Measurements from ENCODE around the gene UBXN1.

The UBXN1 gene, protein sequence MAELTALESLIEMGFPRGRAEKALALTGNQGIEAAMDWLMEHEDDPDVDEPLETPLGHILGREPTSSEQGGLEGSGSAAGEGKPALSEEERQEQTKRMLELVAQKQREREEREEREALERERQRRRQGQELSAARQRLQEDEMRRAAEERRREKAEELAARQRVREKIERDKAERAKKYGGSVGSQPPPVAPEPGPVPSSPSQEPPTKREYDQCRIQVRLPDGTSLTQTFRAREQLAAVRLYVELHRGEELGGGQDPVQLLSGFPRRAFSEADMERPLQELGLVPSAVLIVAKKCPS
- total RNA-seq = 121 to 132 reads per million in 2 donors

GRCh38 chr11:62678770-62679696, at the start of gene UBXN1:
TSS of gene UBXN1 (minus strand) at chr11:62679073. CDS start at chr11:62678923, 150 bp downstream.
- DNase-seq = peak; percentile 75

- peak; percentile 78 for DNase-seq
Measured at GRCh38 chr11:62728171-62728988, 49.5 kb upstream of the UBXN1 start, which contains the start of gene TTC9C. TSS of gene TTC9C (plus strand) at chr11:62728486. CDS start at chr11:62728849, 363 bp downstream.

DNA sequence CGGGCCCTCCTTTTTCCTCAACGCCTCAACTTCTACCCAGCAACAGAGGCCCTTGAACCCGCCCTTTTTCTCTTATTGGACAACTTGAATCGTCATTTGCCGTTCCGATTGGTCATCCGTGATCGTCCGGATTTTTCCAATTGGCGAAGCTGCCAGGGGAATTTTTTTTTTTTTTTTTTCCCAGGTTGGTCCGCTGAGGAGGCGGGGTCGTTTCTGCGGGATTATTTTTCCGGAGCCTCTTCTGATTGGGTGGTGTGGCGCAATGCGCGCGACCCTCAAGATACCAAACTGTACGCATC, 48.9 kb upstream of the UBXN1 start:
- DNase-seq = peak; percentile 71

DNA sequence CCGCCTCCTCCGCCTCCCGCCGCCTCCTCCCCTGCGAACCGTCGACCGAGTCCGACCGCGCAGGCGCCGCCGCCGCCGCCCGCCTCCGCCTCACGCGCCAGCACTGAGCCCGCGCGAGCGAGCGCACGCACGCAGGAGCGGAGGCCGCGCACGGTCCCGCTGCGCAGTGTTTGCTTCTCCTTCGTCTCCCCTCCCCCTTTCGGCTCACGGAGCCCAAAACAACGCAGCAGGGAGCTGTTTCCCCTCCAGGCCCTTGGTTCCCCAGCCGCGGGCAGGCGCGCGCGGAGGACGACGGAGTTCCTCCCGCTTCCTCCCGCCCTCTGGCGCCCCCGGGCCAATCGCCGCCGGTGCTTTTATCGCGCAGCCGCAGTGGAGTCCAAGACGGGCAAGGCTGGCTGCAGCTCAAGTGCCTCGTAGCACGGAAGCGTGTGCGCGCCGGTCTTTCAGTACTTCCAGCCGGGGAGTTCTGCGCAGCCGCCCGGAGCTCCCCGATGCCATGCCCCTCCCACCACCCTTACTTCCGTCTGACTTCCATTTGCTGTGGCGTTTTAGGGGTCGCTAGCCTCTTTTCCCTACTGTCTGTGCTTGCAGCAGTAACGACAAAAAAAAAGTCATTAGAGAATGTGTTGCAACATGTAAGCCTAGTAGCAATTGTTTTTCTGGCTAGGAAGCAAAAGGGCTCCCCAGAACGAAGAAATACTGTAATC, 48.4 kb upstream of the UBXN1 start, which contains the start of gene HNRNPUL2:
HNRNPUL2 (minus strand) TSS at position 293 of the 707 bp plus-strand sequence. CDS start 301 bp downstream, outside the sequence.
- DNase-seq = peak; percentile 96

DNA sequence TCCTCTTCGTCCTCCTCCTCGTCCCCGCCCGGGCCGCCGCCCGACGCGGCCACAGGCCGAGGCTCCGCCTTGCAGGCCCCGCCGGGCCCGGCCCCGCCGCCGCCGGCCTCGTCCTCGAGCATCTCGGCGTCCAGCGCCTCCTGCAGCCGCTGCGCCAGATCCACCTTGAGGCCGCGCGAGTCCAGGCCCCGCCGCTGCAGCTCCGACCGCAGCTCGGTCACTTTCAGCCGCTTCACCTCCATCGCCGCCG, 48.0 kb upstream of the UBXN1 start:
- DNase-seq = no peak

DNA sequence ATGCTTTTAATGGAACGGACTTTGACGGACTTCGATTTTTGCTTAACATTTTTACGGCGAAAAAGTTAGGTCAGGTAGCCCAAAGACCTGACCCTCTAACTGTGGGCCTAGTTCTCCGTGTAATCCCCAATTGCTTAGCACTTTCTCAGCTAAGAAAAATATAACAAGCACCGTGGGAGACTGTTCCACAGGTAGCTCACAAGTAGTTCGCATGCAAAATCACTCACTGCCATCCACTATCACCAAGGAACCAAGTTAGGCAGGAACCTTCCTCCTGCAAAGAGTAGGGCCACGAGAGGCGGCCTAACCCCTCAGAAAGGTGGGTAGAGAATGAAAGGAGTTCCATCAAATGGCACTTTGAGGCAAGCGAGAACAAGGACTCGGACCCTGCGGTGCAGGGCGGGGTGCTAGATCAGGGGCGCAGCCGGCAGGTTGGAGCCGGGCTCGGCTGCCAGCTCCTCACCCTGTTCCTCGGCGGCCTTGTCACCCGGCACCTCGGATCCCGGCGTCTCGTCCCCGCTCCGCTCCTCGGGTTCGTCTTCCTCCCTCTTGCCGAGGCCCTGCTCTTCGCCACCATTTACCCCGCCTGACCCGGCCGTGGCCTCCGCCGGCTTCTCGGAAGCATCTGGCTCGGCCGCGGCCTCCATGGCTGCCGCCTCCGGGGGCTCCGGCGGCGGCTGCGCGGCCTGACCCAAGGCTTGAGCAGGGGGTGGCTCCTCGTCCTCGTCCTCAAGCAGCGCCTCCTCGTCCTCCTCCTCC, 47.5 kb upstream of the UBXN1 start:
- no peak for DNase-seq

DNA sequence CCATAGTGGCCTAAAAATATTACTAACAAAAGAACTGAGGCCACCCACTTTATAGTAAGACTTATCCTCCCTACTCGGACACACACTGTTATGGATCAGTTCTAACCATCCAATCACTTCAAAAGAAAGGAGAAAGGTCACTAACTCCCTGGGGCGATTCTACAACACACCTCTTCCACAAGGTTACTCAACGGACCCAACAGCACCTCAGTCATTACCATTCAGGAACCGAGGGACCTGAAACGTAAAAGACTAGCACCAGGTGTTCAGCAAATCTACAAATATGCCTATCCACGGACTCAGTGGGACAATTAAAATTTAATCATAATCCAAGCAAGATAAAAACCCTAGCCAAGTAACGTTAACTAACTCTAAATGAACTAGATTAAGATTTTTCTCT, 46.8 kb upstream of the UBXN1 start:
- no peak for DNase-seq

DNA sequence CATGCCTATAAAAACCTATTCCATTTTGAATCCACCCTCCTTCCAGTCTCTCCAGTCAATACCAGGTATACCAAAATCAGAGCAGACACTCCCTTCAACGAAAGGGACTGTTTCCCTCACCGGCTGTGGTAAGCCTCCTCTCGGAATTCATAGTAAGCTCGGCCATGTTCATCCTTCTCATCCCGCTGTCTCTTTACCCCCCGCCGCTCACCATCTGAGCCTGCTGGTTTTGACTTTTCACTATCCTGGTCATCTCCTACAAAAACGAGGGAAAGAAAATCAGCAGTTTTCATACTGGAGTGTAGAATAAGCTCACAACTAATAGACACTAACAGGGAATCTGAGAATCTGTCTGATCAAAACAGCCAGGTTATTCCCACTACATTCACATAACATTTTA, 45.3 kb upstream of the UBXN1 start:
- no peak for DNase-seq

DNA sequence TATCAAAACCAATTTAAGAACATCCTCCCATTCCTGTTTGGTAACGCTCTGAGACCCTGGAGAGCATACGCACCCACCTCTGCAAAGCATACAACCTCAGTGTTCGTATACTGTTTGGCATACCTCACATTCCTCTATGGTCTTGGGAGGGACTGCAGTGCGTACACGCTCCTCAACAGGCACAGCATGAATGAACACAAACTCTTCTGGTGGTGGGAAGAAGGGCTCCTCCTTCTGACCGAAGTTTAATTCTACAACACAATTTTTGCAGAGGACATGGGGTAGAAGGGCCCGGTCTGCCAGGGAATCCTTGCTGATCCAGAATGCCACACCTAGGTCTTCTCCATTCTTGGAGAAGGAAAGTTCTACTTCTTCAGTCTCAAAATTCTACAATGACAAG, 43.1 kb upstream of the UBXN1 start:
- DNase-seq = no peak

- no peak for DNase-seq
Measured at GRCh38 chr11:62719302-62719978, 40.6 kb upstream of the UBXN1 start.

DNA sequence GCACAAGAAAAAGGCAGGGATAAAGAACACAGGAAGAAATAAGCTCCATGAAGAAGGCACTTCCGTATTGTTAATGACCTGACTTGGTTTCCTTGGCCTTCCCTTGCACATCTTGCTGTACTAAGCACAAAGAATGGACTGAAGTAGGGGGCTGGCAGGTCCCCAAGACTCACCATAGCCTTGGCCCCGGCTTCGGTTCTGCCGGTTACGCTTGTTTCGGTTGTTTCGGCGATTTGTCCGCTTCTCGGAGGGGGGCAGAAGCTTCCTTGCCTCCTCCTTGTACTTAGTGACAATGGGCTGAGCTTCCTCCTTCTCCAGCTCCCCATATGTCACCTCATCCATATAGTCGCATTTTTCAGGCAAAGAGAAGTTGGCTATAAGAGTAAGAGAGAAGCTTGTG, 37.9 kb upstream of the UBXN1 start:
- no peak for DNase-seq

DNA sequence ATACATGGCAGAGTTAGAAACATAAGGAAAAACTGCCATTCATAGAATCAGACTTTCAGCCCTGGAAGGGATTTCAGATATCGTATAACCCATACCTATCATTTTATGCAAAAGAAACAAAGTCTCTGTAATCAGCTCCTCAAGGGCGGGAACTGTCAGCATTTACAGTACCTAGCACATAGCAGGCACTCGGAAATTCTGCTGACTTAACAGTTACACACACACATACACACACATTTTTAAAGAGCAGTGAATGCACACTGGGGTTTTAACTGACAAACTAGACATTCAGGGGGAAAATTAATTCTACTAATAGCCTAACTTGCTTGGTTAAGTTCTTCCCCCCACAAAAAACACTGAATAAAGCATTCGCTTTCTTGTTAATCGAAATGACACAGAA, 37.3 kb upstream of the UBXN1 start:
- no peak for DNase-seq

DNA sequence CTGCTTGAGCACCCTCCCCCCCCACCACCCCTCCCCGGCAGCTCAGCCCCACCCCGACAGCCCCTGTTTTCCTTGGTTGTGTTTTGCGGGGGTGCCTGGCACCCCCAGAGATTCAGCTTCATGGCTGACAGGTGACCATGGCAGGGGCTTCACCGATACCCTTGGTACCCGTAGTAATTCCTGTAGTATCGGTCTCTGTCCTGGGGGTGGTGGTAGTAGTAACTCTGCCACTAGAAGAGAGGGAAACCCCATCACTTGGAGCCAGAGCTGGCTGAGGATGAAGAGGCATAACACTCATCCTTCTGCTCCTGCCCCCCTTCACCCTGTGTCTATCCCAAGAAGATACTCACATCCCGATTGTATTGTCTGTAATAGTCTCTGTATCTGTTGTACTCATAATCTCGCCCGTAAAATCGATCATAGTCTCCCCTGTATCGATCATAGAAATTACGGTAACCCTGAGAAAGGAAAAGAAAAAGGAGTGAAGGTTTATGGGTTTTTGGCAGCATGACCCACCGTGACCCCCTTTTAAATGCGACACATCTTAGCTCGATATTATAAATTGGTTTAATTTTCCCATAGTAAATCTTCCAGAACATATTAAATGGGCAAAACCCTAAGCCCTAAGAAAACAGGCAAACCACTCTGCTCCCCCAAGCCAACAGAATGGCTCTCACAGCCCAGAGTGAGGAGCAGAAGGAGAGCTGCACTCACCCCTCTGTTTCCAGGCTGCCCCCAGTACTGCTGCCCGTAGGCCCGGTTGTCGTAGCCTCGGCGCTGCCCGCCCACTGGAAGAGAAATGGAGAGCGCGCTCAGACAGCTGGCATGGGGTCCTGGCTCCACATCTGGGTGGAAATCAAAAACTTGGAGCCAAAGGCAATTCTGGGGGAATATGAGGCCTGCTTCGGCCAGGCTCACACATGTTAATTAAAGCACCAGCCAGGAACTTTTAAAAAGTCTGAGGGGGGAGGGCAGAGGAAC, 36.6 kb upstream of the UBXN1 start:
- DNase-seq = no peak

- DNase-seq = no peak
Measured at GRCh38 chr11:62713343-62713742, 34.5 kb upstream of the UBXN1 start.

- no peak for DNase-seq
Measured at GRCh38 chr11:62712861-62713260, 34.0 kb upstream of the UBXN1 start.

DNA sequence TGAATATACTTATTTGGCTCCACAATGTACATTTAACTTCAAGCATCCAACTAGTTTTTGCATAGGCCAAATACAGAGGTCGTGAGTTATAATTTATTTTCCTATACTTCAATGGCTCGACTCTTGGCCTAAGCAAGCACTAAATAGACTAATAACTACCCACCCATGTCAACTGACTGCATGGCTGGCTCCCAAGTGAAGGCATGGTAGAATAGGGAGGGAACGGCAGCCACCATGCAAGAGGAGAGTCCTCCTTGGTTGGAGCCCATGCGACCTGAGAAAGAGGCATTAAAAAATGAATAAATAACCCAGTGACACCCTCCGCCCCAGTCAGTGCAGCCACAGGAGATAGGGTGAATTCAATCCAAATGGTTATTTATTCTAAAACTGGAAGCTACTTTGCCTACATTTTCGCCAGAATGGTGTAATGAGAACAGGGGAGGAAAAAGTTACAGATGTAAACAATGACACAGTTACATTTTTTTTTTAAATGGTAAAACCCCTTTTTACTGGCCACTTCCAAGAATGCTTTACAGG, 33.5 kb upstream of the UBXN1 start:
- DNase-seq = no peak

DNA sequence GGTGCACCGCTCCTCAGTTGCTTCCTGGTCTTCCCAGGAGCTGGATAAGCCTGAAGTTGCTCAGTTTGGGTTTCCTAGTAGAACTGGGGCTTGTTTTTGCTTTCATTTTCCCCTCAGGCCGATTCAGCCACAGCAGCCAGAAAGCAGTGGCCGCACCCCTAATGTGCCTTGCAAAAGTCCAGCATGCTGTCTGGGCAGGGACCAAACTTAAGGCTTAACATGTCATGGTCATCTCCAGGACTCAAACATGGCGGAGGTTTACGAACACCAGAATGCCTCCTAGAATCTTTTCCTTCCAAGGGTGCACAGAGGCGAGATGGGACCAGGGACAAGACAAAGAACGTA, 31.1 kb upstream of the UBXN1 start:
- DNase-seq = peak; percentile 9

DNA sequence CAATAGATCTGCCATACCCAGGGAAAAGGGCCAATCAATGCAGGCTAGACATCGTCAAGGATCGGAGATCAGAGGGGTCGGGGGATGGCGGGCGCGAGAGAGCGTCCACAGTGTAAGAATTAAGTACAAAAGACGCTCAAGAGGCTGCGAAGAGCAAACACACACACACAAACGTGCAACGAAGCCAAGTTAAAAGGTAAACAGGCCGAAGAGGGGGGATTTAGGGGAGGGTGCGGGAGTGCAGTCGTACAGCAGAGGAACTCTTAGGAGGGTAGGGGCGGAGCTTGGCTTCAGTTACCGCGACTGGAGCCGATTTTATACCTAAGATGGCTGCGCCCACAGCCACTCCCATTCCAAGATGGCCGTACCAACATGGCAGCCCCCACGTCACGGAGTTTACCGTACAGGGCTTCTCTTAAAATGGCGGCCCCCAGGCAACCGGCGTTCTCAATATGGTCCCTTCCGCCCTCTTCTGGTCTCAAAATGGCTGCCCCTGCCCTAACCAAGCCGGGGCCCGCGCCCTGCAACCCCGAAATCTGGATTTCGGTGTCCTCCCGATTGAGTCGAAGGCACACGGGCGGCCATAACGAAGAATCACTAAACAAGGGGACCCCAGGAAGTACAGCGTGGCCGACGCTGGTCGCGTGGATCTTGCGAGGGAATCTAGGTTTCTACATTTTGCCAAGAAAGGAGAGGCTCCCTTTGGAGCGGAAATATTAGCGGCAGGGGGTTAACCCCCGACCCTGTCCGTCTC, 30.6 kb upstream of the UBXN1 start:
- peak; percentile 91 for DNase-seq

GRCh38 chr11:62708793-62709192, 29.9 kb upstream of the UBXN1 start:
- DNase-seq = peak; percentile 42
